Hematopoietic multipotent progenitor cell treated with erythropoietin and hydrocortisone succinate and interleukin-3 and kit ligand, for 8 days (in vitro differentiated cells): ENCODE measurements around the gene TGFBR2.

ENCODE experiments used
- DNase-seq: peaks from one replicate; pipeline ENCODE4 v3.0.0-alpha.2; 2015

The TGFBR2 gene

GRCh38 chr3:30729512-30729911 is 123.1 kb downstream of the TGFBR2 start:
- DNase-seq, result no peak

DNA sequence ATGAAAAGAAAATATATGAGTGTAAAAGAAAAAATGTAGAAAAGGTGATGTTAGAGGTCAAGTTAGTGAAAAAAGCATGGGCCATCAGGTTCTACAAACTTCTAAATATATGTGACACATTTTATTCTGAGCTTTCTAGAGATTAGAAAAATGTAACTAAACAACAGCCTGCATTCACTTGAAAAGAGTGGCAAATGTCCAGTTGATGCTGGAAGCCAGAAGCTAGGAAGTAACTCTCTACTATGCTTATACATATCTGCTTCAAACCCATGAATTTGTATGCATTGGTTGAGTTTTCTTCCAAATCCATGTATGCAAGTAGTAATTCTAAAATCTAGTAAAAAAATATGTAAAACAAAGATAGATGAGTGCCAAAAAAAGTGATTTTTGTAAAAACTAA is 123.5 kb downstream of the TGFBR2 start:
- DNase-seq, result no peak

DNA sequence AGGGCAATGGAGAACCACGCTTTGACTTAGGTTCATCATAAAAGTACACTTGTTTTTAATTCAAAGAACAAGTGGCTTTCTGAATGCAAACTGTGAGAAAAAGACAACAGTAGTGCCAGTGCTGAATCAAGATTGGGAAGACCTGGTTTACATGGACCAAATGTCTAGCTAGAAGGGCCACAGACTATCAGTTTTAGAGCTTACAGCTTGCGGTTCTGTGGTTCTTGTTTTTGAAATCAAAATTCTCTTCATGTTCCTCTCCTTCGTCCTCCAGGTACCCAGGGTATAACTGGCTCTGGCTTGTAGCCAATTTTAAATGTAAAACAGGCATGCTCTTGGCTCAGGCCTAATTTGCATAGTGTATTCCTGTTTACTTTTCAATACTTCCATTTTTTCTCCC is 124.6 kb downstream of the TGFBR2 start:
- no peak for DNase-seq

DNA sequence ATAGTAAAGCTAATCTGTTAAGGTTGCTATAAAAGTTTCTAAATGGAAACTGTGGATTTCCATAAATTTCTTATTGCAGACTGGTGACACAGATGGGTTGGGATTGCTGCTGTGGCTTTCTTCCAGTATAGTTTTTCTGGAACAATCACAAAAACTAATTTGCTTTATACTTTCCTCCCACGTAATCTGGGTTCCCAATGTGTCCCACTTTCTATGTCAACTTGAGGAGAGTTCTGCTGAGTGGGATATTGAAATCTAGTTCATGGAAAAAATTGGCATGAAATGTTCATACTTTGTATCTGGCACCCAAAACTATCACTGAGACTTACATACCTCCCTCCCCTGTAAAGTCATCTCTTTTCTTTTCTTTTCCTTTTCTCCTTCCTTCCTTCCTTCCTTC is 126.8 kb downstream of the TGFBR2 start:
- no peak for DNase-seq

DNA sequence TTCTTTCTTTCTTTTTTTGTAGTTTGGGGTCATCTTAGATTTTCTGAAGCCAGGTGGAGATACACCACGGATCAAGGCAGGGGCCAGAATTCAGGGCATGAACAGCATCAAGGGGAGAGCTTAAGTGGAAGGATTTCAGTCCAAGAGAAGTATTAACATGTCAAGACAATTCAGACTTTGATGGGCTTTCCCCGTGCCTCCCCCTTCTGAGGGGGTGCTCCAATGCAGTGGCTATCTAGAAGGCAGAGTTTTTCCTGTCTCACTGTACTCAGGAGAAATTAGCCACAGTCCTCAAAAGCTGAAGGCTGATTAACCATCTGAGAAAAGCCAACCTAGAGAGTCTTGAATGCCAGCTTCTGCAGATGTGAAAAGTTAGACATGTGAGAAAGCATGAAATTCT is 127.3 kb downstream of the TGFBR2 start:
- DNase-seq, result no peak

DNA sequence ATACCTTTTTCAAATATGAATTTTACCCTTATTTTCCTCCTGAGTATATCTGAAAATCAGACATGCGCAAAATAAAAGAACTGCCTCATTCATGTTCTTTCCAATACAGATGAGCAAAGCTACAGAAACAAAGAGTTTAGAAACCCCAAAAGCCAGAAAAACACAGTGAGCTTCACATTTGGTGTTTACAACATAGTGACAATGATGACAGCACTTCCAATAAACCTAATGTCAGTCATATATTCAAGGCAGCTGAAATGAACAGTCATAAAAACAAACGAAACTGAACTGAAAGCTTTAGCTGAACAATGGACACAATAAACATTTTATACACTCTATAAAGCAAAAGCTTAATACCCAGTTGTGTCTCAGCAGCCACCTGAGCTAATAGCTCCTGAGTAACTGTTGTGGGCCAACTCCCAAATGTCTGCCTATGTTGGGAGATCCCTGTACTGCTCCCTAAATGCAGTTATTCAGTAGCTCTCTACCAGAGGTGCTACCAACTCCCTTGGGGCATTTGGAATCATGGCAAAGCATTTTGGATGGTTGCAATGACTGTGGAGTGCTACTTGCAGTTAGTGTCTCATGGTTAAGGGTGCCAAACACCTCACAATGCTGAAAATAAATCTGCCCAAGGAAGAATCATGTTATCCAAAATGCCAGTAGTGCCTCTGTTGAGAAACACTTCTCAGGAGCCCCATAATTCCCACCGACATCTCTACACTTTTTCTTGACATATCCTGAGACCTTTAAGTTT is 131.5 kb downstream of the TGFBR2 start:
- DNase-seq, result no peak

DNA sequence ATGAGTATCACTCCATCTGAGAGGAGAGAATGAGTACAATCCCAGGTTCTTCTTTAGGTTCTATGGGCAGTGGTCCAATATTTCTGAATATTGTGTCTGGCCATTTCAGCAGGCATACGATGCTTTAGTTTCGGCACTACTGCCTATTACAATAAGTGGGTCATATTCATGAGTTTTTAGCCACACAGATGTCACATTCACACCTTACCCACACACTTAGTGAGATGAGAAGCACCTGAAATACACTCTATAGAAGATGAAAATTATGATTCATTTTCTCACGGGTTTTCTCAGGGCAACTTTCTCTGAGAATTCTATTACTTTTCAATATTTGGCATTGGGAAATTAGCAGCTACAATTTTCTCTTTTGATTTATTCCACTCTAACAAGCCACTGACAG is 132.2 kb downstream of the TGFBR2 start:
- no peak for DNase-seq

- DNase-seq, result no peak
Observed at GRCh38 chr3:30741889-30742288, 135.5 kb downstream of the TGFBR2 start.

DNA sequence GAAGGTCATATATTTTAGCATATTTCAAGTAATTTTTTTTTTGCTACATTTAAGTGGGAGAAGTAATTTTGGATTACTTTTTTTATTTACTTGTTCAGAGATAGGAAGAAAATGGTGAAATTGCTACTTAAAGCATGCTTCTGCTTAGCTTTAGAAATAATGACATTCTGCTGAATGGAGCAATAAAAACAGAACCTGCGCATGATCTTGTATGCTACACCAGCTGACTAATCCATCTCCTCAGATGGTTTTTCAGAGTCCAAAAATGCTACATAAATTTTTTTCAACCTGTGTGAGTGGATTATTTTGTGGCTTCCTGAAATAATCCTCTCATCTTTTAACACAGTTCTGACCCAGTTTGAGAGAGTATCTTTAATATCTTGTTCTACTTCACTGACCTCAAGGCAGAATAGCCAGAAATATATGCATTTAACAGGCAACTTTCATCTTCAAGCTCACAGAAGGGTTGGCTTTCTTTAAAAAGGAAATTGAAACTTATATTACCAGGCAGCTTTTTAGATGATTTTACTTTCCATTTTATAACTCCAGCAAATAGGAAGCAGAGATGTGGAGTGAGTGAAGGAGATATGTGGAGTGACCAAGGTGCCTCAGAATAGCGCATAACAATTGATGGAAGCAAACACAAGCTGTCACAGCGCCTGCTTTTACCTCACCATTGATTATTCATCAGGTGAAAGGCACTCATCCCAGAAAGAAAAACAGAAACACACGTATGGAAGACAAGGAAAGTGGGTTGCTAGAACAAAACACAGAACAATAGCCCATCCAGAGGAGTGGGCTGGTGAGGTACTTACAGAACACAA is 136.6 kb downstream of the TGFBR2 start:
- DNase-seq, result no peak
